GM18858 (cell line): ENCODE measurements around the gene CRB1.

Experiments used
- ATAC-seq: cut with Tn5 transposase; IDR thresholded peaks from one replicate; pipeline ENCODE4 v1.9.1; 2021; ENCODE audit not compliant: unreplicated experiment

The CRB1 gene

DNA sequence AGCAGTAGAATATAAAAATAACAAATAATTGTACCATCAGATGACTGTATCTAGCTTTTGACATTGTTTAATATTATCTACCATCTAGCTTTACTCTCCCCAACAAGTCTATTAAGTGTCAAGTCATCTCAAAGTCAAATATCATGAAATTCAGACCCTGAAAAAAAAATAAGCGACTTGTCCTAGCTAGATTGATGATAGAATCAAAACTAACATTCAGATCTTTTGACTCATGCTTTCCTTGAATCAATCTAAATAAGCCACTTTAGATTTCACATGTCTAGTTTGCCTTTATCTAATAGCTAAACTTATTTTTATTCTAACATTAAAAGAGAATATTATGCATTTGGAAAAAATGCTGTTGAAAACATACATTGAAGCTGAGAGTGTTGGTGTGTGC lies 35.4 kb downstream of the CRB1 start:
- ATAC-seq = no peak

DNA sequence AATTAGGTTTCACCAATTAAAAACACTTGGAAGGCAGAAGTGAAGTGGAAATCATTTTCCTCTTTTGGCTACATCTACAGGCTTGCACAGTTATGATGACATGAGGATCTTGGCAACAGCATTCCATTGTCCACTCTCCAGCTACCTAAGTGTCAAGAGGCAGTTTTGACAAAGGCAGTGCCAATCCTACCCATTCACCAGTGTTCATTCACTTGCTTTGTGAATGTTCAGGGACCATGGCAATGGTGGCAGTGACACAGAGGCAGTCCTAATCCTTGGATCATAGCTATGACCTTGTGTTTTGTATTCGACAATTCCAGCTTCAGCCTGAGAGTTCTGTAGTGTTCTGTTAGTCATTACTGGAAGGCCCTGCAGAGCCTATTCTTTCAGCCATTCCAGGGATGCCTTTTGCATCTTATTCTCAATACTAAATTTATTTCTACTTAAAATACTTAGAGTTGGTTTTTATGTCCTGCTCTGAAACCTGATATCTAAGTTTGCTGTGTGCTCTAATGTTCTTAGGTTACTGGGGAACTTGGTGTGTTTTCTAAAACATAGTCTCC lies 36.7 kb downstream of the CRB1 start:
- no peak for ATAC-seq

GRCh38 chr1:197305925-197306324 lies 37.9 kb downstream of the CRB1 start:
- ATAC-seq = no peak

DNA sequence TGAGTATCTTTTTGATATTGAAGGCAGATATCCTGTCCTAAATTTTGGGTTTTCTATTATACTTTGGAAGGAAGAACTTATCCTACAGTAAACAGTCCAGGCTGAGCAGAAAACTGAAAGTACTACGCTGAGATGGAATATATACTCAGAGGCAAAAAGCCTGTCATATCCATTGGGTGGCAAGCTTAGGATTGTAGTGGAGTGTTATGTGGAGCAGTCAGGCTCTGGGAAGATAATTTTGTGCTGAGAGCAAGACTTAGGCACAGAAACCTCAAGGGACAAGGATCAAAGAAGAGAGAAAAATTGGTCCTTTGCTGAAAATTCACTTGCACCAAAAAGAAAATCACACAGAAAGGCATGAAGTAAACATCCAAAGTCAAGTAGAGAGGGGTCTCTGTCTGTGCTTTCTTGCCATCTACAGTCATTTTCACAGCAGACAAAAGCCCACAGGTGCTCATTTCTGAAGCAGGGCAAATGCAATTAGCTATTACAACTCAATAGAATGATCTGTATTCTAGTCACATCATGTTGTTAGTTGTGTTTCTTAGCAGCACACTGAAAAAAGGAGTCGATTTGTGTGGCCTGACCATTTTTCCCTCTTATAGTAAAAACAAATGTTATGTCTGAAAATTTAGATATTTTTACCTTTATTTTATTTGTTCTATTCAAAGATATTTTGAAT lies 38.5 kb downstream of the CRB1 start:
- ATAC-seq = no peak

- no peak for ATAC-seq
Measured at GRCh38 chr1:197307136-197307535, 39.1 kb downstream of the CRB1 start.

DNA sequence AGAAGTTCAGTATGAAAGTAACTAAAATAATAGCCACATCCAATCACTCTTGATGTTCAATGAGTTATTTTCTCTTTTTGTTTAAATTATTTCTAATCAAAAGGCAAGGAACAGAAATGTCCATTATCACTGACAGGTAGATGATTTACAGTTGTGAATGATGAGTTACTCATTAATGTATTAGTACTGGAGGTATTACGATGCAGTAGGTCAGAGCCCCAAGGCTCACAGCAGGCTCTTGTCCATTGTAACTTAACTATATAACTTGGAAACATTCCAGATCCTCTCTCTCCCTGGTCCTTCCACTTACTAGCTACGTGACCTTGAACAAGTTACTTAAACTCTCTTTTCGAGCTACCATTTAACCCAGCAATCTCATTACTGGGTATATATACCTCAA lies 39.5 kb downstream of the CRB1 start:
- no peak for ATAC-seq

- ATAC-seq = no peak
Measured at GRCh38 chr1:197311081-197311480, 43.0 kb downstream of the CRB1 start.

DNA sequence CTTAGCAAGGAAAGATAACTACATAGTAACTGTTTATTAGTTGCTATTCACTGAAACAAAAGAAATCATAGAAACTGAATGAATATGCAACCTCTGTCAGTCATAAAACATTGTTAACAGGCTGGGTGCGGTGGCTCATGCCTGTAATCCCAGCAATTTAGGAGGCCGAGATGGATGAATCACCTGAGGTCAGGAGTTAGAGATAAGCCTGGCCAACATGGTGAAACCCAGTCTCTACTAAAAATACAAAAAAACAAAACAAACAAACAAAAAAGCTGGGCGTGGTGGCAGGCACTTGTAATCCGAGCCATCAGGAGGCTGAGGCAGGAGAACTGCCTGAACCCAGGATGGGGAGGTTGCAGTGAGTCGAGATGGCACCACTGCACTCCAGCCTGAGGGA lies 44.1 kb downstream of the CRB1 start:
- ATAC-seq = no peak

GRCh38 chr1:197313713-197314112 lies 45.7 kb downstream of the CRB1 start:
- ATAC-seq = no peak

DNA sequence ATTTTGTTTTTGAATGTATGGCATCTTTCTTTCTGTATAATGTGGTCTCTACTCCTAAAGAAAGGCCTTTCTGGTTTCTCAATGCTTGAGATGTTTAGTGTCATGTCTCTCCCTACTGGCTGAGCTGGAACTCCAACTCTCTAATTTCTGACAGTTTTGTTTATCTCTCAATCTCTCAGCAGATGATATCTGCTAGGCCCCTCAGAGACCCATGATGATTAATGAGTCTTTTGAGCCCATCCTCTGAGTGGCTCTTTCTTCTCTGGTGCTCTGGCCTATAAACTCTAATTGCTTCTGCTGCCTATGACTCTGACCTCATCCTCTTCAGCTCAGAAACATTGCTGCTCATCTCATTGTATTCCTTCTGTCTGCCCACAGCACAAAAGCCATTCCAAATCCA lies 46.6 kb downstream of the CRB1 start:
- no peak for ATAC-seq

- ATAC-seq = no peak
Measured at GRCh38 chr1:197319631-197320030, 51.6 kb downstream of the CRB1 start.

DNA sequence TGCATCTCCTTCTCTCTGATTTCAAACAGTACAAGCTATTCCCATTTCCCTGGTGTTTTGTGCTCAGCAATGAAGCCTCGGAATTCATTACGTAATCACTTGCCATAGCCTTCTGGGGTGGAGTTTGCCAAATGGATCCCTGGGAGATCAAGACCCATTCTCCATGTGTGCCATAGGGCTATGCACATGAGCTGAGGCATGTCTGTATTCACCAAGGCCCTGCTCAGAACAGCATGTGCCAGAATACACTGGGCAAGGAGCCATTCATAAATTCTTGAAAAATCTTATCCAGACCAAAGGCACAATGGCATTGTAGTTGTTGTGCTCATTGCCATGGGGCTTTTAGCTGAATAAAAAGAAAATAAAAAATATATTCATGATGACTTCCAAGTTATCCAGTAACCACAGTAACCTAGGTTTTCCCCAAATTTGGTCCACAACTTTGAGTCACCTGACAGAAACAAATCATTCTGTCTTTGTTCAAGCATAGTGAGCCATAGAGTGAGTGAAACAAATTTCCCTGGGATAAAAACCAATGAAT lies 53.0 kb downstream of the CRB1 start:
- no peak for ATAC-seq

DNA sequence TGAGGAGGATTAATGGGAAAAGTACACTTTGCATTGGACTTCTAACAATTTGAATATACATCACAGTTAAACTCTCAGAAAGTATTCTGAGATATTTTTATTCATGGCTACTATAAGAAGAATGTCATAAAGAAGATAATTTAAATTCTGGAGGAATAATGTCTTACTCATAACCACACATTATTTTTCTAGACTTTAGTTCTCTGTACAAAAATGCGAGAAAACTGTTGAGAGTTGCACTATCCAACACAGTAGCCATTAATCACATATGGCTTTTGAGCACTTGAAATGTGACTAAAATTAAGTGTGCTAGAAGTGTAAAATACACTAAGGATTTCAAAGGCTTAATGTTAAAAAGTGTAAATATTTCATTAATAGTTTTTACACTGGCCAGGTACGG lies 53.8 kb downstream of the CRB1 start:
- no peak for ATAC-seq

DNA sequence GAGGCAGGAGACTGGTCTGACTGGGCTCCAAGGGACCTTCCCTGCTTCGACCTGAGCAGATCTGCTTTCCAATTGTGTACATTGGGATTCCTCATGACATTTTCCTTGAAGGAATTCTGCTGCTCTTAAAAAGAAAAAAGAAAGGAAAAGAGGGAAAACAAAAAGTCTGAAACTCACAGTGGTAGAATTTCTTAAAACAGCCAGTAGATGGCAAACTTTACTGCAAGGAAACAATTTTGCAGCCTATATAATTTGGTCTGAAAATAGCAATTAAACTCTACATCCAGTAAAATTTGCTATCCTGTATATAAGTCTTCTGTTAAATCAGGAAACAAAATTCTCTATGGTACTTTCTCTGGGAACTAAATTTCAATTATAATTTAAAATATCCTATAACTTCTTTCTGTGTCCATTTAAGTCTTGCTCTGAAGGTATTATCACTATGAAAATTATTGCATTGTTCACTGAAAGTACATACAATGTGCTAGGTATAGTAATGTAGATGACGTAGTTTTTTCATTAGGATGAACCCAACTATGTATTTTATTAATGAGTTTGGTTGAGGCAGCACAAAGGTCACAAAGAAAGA lies 59.8 kb downstream of the CRB1 start:
- ATAC-seq = no peak

DNA sequence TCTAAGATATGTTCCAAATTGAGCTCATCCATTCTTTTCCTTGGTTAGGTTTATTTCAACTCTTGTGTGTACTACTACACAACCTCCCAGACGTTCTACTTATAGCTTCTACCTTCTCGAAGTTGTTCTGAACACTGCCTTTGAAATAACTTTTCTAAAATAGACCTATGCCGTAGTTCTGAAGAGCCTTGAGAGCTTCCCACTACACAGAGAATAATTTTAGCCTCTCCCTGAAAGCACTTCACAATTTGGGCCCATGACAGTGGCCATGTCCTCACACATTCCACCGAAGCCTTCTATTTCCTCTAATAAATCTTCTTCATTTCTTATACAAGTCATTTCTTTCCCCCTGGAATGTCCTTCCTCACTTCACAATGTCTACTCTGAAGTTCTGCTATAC lies 62.2 kb downstream of the CRB1 start:
- no peak for ATAC-seq

DNA sequence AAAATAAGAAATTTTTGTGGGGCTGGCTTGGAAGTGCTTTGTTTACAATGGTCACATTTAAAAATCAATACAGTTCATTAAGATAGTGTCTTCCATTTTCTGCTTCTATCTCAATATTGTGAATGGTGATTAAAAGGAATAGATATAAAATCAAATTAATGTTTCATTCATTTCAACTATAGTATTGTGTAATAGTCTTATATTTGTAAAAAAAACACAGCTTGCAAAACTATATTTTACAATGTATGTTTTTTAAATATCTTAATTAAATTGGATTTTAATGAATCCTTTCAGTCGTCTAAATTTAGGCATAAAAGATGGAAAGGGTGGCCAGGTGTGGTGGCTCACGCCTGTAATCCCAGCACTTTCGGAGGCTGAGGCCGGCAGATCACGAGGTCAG lies 63.5 kb downstream of the CRB1 start:
- ATAC-seq = no peak

DNA sequence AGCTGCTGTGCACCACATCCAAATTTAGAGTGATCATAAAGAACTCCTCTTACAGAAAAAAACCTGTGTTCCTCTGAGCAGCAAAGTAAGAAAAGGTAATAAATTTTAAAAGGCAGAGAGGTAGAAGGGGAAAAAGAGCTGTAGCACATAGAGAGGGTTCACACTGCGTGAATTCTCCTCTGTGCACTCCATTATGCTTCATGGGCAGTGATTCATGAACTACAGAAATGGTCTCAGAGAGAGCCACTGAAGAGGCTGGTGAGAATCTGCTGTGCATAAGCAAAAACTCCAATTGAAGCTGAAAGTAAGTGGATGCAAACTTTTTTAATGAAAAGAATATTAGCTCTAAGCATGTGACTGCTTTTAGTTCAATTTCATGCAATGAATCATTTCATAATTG lies 65.0 kb downstream of the CRB1 start:
- no peak for ATAC-seq

DNA sequence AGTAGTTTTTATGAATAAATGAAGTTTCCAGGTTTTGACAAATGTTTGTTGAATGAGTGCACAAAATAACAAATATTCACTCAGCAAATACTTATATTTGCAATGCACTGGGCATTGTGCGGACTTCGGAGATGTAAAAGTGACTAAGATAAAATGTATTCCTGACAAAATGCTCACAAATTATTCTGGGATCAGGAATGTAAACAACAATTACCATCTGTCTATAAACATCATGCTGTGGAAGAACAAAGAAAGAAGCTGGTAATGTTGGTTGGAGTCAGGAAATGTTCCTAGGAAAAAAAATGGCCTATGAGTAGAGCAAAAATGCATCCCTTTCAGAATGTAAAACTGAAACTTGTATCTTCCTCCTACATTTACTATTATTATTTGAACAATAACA lies 68.5 kb downstream of the CRB1 start:
- no peak for ATAC-seq

DNA sequence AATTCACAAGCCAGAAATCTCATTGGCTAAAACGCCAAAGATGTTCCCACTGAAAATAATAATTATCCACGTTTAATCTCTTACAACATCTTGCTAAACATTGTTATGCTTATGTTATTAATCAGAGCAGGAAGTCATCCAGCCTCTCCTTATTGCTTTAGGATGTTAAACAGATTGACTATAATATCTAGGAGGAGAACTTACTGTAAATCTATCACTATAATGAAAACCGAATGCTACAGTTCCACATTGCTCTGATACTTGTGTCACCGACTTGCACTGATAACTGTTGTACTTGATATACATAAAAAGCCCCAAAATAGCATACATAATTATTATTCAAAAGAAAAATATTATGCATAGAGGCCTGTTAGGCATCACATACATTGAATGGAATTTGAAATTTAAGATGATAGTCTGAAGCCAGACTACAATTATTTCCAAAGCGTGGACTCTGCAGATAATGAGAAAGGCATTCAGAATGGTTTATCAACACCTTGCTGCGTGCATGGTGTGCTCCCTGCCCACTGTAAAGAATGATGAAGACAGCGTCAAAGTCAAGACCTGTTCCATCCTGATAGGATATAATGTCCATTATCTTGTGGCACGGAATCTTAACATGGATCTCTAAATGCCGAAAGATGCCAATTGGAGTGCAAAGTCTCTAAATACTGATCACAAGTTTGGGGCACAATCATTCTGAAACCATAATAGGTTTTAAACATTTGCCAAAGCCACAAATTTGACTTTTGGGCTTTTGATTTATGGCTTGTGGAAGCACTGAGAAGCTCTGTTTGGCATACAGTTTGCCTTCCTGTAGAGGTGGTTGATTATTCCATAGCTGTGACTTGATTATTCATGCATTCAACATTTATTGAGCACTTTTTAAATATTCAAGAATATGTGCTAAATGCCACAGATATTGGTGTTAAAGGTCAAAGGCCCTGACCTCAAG lies 71.3 kb downstream of the CRB1 start:
- ATAC-seq = no peak

DNA sequence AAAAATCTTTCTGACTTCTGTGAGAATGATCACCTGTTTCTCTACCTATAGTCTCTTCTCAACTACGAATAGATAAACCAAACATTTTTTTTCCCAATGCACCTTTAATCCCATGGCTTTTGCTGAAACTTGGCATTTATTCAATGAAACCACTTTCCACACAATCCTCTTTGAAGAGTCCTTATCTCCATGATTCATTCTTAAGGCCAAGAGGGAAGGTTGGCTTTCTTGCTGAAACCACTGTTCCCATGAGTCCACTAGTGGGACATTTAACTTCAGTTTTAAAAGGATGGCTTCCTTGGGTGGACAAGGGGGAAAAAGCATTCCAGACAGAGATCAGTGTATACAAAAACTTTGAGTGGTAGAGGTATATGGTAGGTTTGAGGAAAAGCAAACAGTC lies 73.6 kb downstream of the CRB1 start:
- ATAC-seq = no peak

GRCh38 chr1:197342044-197342565 lies 74.1 kb downstream of the CRB1 start:
- ATAC-seq = no peak
